HL-60 (cell line): ENCODE data around the gene VWA3B.

Source experiments
- DNase-seq, 2 experiments: peaks; one replicate each; pipeline ENCODE4 v3.0.0-alpha.2; 2010 to 2020; ENCODE audit warnings: low read depth in 1 of 2, low spot score in 1 of 2
- H3K27ac ChIP-seq: fragments of 250-450 bp; sonication (Bioruptor Pico); replicated peaks from 2 replicates; pipeline ENCODE4 v1.5.1; 2020; ENCODE audit warnings: mild to moderate bottlenecking, moderate library complexity
- H3K27me3 ChIP-seq: fragments of 250-450 bp; sonication (Bioruptor Pico); 2 replicates; pipeline ENCODE4 v1.5.1; 2021; ENCODE audit warnings: mild to moderate bottlenecking, moderate library complexity; ENCODE audit not compliant: insufficient read depth, poor library complexity, severe bottlenecking
- H3K4me3 ChIP-seq: replicated peaks from 2 replicates; pipeline ENCODE4 v1.5.1; 2011; ENCODE audit warnings: mild to moderate bottlenecking, control low read depth, low read length; ENCODE audit not compliant: insufficient read depth
- CTCF ChIP-seq: IDR thresholded peaks from one replicate; pipeline ENCODE4 v1.5.1; 2011; ENCODE audit warnings: low read length, control low read depth, inconsistent platforms; ENCODE audit not compliant: insufficient read depth
- GABPA ChIP-seq: IDR thresholded peaks from 2 replicates; pipeline ENCODE4 v1.6.1; 2012; ENCODE audit warnings: low read depth
- POLR2AphosphoS5 ChIP-seq: IDR thresholded peaks from 2 replicates; pipeline ENCODE4 v1.6.1; 2012; ENCODE audit warnings: low read depth
- REST ChIP-seq: IDR thresholded peaks from 2 replicates; pipeline ENCODE4 v1.6.1; 2012; ENCODE audit warnings: low read depth; ENCODE audit not compliant: insufficient replicate concordance
- SPI1 ChIP-seq: IDR thresholded peaks from 2 replicates; pipeline ENCODE4 v1.6.1; 2012; ENCODE audit warnings: low read depth, mild to moderate bottlenecking, borderline replicate concordance

VWA3B gene

GRCh38 chr2:98311771-98312545 lies 225.0 kb downstream of the VWA3B start:
- Histone ChIP-seq H3K4me3 (no peak overlapping the region), H3K27ac (no peak overlapping the region), H3K27me3 (peaks cover 5% of the 10 kb centered on the region)
- no peak for TF ChIP-seq SPI1
- no peak for DNase-seq

- TF ChIP-seq GABPA (no peak), SPI1 (no peak), REST (no peak), CTCF (no peak), POLR2AphosphoS5 (no peak)
- H3K4me3 ChIP-seq = no peak overlapping the region
- H3K27ac ChIP-seq = no peak overlapping the region
- H3K27me3 ChIP-seq = peaks cover 5% of the 10 kb centered on the region
- DNase-seq = no peak
Measured at GRCh38 chr2:98313492-98314250, 226.7 kb downstream of the VWA3B start.

GRCh38 chr2:98314251-98314650 lies 227.3 kb downstream of the VWA3B start:
- Histone ChIP-seq H3K4me3 (no peak overlapping the region), H3K27ac (no peak overlapping the region), H3K27me3 (peaks cover 5% of the 10 kb centered on the region)
- DNase-seq = no peak
- TF ChIP-seq GABPA (no peak), REST (no peak), POLR2AphosphoS5 (no peak), SPI1 (no peak)

- no peak for DNase-seq
- Histone ChIP-seq H3K4me3 (no peak overlapping the region), H3K27ac (no peak overlapping the region), H3K27me3 (peaks cover 5% of the 10 kb centered on the region)
- TF ChIP-seq GABPA = no peak
- TF ChIP-seq CTCF = no peak
- no peak for TF ChIP-seq REST
- TF ChIP-seq POLR2AphosphoS5 = no peak
- no peak for TF ChIP-seq SPI1
Measured at GRCh38 chr2:98315957-98316356, 229.0 kb downstream of the VWA3B start.
